ENCODE results near the gene TARBP1.

TARBP1 gene

GRCh38 chr1:234512451-234512861 is 33.5 kb upstream of the TARBP1 start:
- Histone ChIP-seq H3K4me1 (no peaks in the 10 kb centered on the region), H3K4me3 (ENCODE audit: low read depth, low read length) (no peak overlapping the region), H3K27ac (no peak overlapping the region), H3K9me3 (ENCODE audit: control insufficient read depth, low read length) (no peaks in the 10 kb centered on the region), H3K4me2 (ENCODE audit: low read length) (no peak overlapping the region), H3K27me3 (ENCODE audit: control insufficient read depth, insufficient read depth, low read length) (no peaks in the 10 kb centered on the region), H3K36me3 (ENCODE audit: control insufficient read depth, insufficient read depth, low read length) (no peaks in the 10 kb centered on the region), H3K79me2 (no peaks in the 10 kb centered on the region), H3K9ac (no peak overlapping the region), H2AFZ (no peak overlapping the region)
- TF ChIP-seq CTCF (IDR thresholded peaks at IDR 0.05) = no peak

- Histone ChIP-seq H3K9ac (no peak overlapping the region), H3K4me1 (no peaks in the 10 kb centered on the region), H3K4me2 (ENCODE audit: low read length) (no peak overlapping the region), H3K9me3 (ENCODE audit: control insufficient read depth, low read length) (no peaks in the 10 kb centered on the region), H3K79me2 (no peaks in the 10 kb centered on the region), H3K4me3 (ENCODE audit: low read depth, low read length) (no peak overlapping the region), H2AFZ (no peak overlapping the region), H3K27ac (no peak overlapping the region), H3K36me3 (ENCODE audit: control insufficient read depth, insufficient read depth, low read length) (no peaks in the 10 kb centered on the region), H3K27me3 (ENCODE audit: control insufficient read depth, insufficient read depth, low read length) (no peaks in the 10 kb centered on the region)
- no peak for TF ChIP-seq CTCF (IDR thresholded peaks at IDR 0.05)
These were observed 30.7 kb upstream of the TARBP1 start for GRCh38 chr1:234509457-234510328.

GRCh38 chr1:234507626-234508387 is 28.8 kb upstream of the TARBP1 start:
- H3K36me3 ChIP-seq (ENCODE audit: control insufficient read depth, insufficient read depth, low read length) = no peaks in the 10 kb centered on the region
- H3K79me2 ChIP-seq = no peaks in the 10 kb centered on the region
- no peak overlapping the region for H3K4me2 ChIP-seq (ENCODE audit: low read length)
- no peak for TF ChIP-seq CTCF (IDR thresholded peaks at IDR 0.05)
- no peaks in the 10 kb centered on the region for H3K27me3 ChIP-seq (ENCODE audit: control insufficient read depth, insufficient read depth, low read length)
- no peak overlapping the region for H3K4me3 ChIP-seq (ENCODE audit: low read depth, low read length)
- H3K27ac ChIP-seq = no peak overlapping the region
- no peaks in the 10 kb centered on the region for H3K4me1 ChIP-seq
- no peak overlapping the region for H2AFZ ChIP-seq
- no peak overlapping the region for H3K9ac ChIP-seq
- no peaks in the 10 kb centered on the region for H3K9me3 ChIP-seq (ENCODE audit: control insufficient read depth, low read length)

GRCh38 chr1:234507089-234507488 is 28.1 kb upstream of the TARBP1 start:
- TF ChIP-seq CTCF (IDR thresholded peaks at IDR 0.05) = no peak
- H3K79me2 ChIP-seq = no peaks in the 10 kb centered on the region
- H3K4me1 ChIP-seq = no peaks in the 10 kb centered on the region
- no peak overlapping the region for H3K27ac ChIP-seq
- no peaks in the 10 kb centered on the region for H3K9me3 ChIP-seq (ENCODE audit: control insufficient read depth, low read length)
- no peak overlapping the region for H3K4me3 ChIP-seq (ENCODE audit: low read depth, low read length)
- H3K4me2 ChIP-seq (ENCODE audit: low read length) = no peak overlapping the region
- H3K27me3 ChIP-seq (ENCODE audit: control insufficient read depth, insufficient read depth, low read length) = no peaks in the 10 kb centered on the region
- no peaks in the 10 kb centered on the region for H3K36me3 ChIP-seq (ENCODE audit: control insufficient read depth, insufficient read depth, low read length)
- H2AFZ ChIP-seq = no peak overlapping the region
- no peak overlapping the region for H3K9ac ChIP-seq

Measured in parathyroid adenoma (tissue), 2 donors.